Hepatocyte (in vitro differentiated cells): ENCODE results near the gene RNF213. TPM values are rescaled to one million over a fixed set of nuclear protein-coding genes. Genes with fewer than 3 reads are reported as not detected.

Experiments
- DNase-seq: peaks from one replicate; pipeline ENCODE4 v3.0.0-alpha.2; 2016; ENCODE audit warnings: low spot score
- H2AFZ ChIP-seq: fragments of 200-600 bp; sonication (generic); 2 replicates; pipeline ENCODE4 v1.6.0; 2016; ENCODE audit warnings: antibody characterized with exemption, mild to moderate bottlenecking
- H3K27ac ChIP-seq: fragments of 200-600 bp; sonication (generic); 2 replicates; pipeline ENCODE4 v1.5.1; 2016; ENCODE audit warnings: mild to moderate bottlenecking
- H3K27me3 ChIP-seq: fragments of 200-600 bp; sonication (generic); 2 replicates; pipeline ENCODE4 v1.6.1; 2016
- H3K36me3 ChIP-seq: fragments of 200-600 bp; sonication (generic); replicated peaks from 2 replicates; pipeline ENCODE4 v1.5.1; 2016; ENCODE audit warnings: low read depth; ENCODE audit not compliant: insufficient read depth
- H3K4me1 ChIP-seq: fragments of 200-600 bp; sonication (generic); 2 replicates; pipeline ENCODE4 v1.5.1; 2016; ENCODE audit warnings: mild to moderate bottlenecking, moderate library complexity; ENCODE audit not compliant: insufficient read depth
- H3K4me2 ChIP-seq: fragments of 200-600 bp; sonication (generic); 2 replicates; pipeline ENCODE4 v1.6.0; 2016
- H3K4me3 ChIP-seq: fragments of 200-600 bp; sonication (generic); 2 replicates; pipeline ENCODE4 v1.5.1; 2016; ENCODE audit warnings: mild to moderate bottlenecking
- H3K79me2 ChIP-seq: fragments of 200-600 bp; sonication (generic); 2 replicates; pipeline ENCODE4 v1.6.0; 2017; ENCODE audit warnings: mild to moderate bottlenecking
- H3K9me2 ChIP-seq: fragments of 200-600 bp; sonication (generic); replicated peaks from 2 replicates; pipeline ENCODE4 v1.6.0; 2017; ENCODE audit warnings: mild to moderate bottlenecking; ENCODE audit not compliant: insufficient read depth
- H3K9me3 ChIP-seq: fragments of 200-600 bp; sonication (generic); 2 replicates; pipeline ENCODE4 v1.5.1; 2016; ENCODE audit warnings: low read depth, mild to moderate bottlenecking
- H4K20me1 ChIP-seq: fragments of 200-600 bp; sonication (generic); 2 replicates; pipeline ENCODE4 v1.6.0; 2016; ENCODE audit warnings: mild to moderate bottlenecking; ENCODE audit not compliant: insufficient read depth, poor library complexity, severe bottlenecking
- EZH2 ChIP-seq: fragments of 200-600 bp; sonication (generic); IDR thresholded peaks from 2 replicates; pipeline ENCODE4 v1.6.1; 2016; ENCODE audit warnings: antibody characterized with exemption, mild to moderate bottlenecking, borderline replicate concordance
- EZH2phosphoT487 ChIP-seq: fragments of 200-600 bp; sonication (generic); IDR thresholded peaks from one replicate; pipeline ENCODE4 v1.6.1; 2018; ENCODE audit warnings: antibody characterized with exemption, mild to moderate bottlenecking, low read depth, moderate library complexity; ENCODE audit not compliant: unreplicated experiment, severe bottlenecking
- WGBS: methylation state at CpG from one replicate; pipeline ENCODE4 v1.1.6; 2016; ENCODE audit warnings: low lambda C conversion rate; ENCODE audit errors: missing lambda C conversion rate; 5-methylcytosine and 5-hydroxymethylcytosine counted together
- polyA plus RNA-seq: library from polyadenylated mRNA; unstranded; fragments of >200 nt; fragmentation: Nextera tagmentation; extraction: Ambion mirVana; gene quantifications from 2 replicates; pipeline ENCODE4 v1.2.1, GENCODE V29; 2016
- total RNA-seq: library from RNA; depleted of rRNA; stranded (reverse); fragments of >200 nt; gene quantifications from 2 replicates; pipeline ENCODE4 v1.2.3, GENCODE V29; 2014
- TF ChIP-seq, protein P1 (sequence below): fragments of 200-600 bp; sonication (generic); IDR thresholded peaks from 2 replicates; pipeline ENCODE4 v1.5.1; 2016; ENCODE audit warnings: antibody characterized with exemption, mild to moderate bottlenecking; ENCODE audit not compliant: poor library complexity

RNF213 gene
- total and polyA plus RNA-seq, 2 experiments from 2014 or later: 21.1 to 57.4 TPM

- H4K20me1 ChIP-seq: no peaks in the 10 kb centered on the region
- no peaks in the 10 kb centered on the region for H3K79me2 ChIP-seq
- no peaks in the 10 kb centered on the region for H3K4me1 ChIP-seq
- DNase-seq: no peak
- 99% methylated on average over 18 of the region's 19 CpGs for WGBS
- no peaks in the 10 kb centered on the region for H3K9me3 ChIP-seq
- H3K27ac ChIP-seq: no peak overlapping the region
- H3K27me3 ChIP-seq: no peaks in the 10 kb centered on the region
- no peak overlapping the region for H2AFZ ChIP-seq
- TF ChIP-seq, protein P1, sequence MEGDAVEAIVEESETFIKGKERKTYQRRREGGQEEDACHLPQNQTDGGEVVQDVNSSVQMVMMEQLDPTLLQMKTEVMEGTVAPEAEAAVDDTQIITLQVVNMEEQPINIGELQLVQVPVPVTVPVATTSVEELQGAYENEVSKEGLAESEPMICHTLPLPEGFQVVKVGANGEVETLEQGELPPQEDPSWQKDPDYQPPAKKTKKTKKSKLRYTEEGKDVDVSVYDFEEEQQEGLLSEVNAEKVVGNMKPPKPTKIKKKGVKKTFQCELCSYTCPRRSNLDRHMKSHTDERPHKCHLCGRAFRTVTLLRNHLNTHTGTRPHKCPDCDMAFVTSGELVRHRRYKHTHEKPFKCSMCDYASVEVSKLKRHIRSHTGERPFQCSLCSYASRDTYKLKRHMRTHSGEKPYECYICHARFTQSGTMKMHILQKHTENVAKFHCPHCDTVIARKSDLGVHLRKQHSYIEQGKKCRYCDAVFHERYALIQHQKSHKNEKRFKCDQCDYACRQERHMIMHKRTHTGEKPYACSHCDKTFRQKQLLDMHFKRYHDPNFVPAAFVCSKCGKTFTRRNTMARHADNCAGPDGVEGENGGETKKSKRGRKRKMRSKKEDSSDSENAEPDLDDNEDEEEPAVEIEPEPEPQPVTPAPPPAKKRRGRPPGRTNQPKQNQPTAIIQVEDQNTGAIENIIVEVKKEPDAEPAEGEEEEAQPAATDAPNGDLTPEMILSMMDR: no peak
- no peak for TF ChIP-seq EZH2
- TF ChIP-seq EZH2phosphoT487: no peak
- no peaks in the 10 kb centered on the region for H3K36me3 ChIP-seq
- no peak overlapping the region for H3K4me3 ChIP-seq
- no peak overlapping the region for H3K4me2 ChIP-seq
- H3K9me2 ChIP-seq: no peaks in the 10 kb centered on the region
These were observed 14.4 kb upstream of the RNF213 start for GRCh38 chr17:80246266-80246681.

DNA sequence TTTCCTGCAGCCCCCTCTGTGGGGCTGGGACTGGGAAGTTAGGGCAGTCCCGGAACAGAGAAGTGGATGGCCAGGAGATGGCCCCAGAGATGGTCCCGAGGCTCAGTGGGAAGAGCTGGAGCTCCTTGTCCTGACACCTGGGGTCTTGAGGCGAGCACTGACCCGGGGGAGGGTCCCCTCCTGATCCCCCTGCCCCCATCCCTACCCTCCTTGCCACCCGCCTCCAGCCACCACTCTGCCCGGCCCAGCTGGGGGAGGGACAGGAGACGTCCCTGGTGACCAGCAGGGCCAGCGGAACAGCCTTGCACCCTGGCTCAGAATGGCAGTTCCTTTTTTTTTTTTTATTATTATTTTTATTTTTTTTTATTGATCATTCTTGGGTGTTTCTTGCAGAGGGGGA, 13.9 kb upstream of the RNF213 start:
- no peaks in the 10 kb centered on the region for H3K79me2 ChIP-seq
- no peaks in the 10 kb centered on the region for H3K9me2 ChIP-seq
- H3K36me3 ChIP-seq: no peaks in the 10 kb centered on the region
- H3K4me3 ChIP-seq: no peak overlapping the region
- no peaks in the 10 kb centered on the region for H3K4me1 ChIP-seq
- H3K4me2 ChIP-seq: no peak overlapping the region
- TF ChIP-seq EZH2 (no peak), EZH2phosphoT487 (no peak)
- TF ChIP-seq, protein P1: no peak
- WGBS: 95% methylated on average over 8 of the region's 8 CpGs
- DNase-seq: no peak
- no peak overlapping the region for H3K27ac ChIP-seq
- H2AFZ ChIP-seq: no peak overlapping the region
- no peaks in the 10 kb centered on the region for H3K27me3 ChIP-seq
- H3K9me3 ChIP-seq: no peaks in the 10 kb centered on the region
- no peaks in the 10 kb centered on the region for H4K20me1 ChIP-seq

GRCh38 chr17:80247561-80247960, 13.1 kb upstream of the RNF213 start:
- Histone ChIP-seq H3K79me2 (no peaks in the 10 kb centered on the region), H3K9me2 (no peaks in the 10 kb centered on the region), H3K27me3 (no peaks in the 10 kb centered on the region), H3K36me3 (no peaks in the 10 kb centered on the region), H3K4me3 (no peak overlapping the region), H3K9me3 (no peaks in the 10 kb centered on the region), H3K4me1 (no peaks in the 10 kb centered on the region), H2AFZ (no peak overlapping the region), H3K4me2 (no peak overlapping the region), H3K27ac (no peak overlapping the region), H4K20me1 (no peaks in the 10 kb centered on the region)
- TF ChIP-seq, protein P1: no peak
- no peak for TF ChIP-seq EZH2
- no peak for TF ChIP-seq EZH2phosphoT487
- DNase-seq: no peak
- 93% methylated on average over 17 of the region's 17 CpGs for WGBS
